Neural crest cell (in vitro differentiated cells): ENCODE data around the gene KSR1. TPM values are rescaled to one million over a fixed set of nuclear protein-coding genes. Genes with fewer than 3 reads are reported as not detected.
A peak's percentile ranks its signal among the peaks of the same experiment; 100 is the strongest.

Experiments used
- DNase-seq: peaks from one replicate; pipeline ENCODE4 v3.0.0; 2021; ENCODE audit warnings: low read depth, mixed read lengths, low spot score
- H3K27ac Mint-ChIP-seq: one replicate; pipeline ENCODE4 v1.8.0; 2021; ENCODE audit warnings: mild to moderate bottlenecking, mixed read lengths; ENCODE audit not compliant: unreplicated experiment
- H3K27me3 Mint-ChIP-seq: 2 replicates; pipeline ENCODE4 v1.8.0; 2021; ENCODE audit warnings: low read depth, mild to moderate bottlenecking, mixed read lengths
- H3K36me3 Mint-ChIP-seq: 2 replicates; pipeline ENCODE4 v1.8.0; 2021; ENCODE audit warnings: low read depth, mild to moderate bottlenecking, mixed read lengths
- H3K4me1 Mint-ChIP-seq: 2 replicates; pipeline ENCODE4 v1.8.0; 2021; ENCODE audit warnings: mixed read lengths
- H3K4me3 Mint-ChIP-seq: one replicate; pipeline ENCODE4 v1.8.0; 2021; ENCODE audit warnings: mild to moderate bottlenecking, mixed read lengths
- H3K9me3 Mint-ChIP-seq: 2 replicates; pipeline ENCODE4 v1.8.0; 2021; ENCODE audit warnings: mixed read lengths
- CTCF ChIP-seq: fragments of 200-600 bp; sonication (generic); conservative IDR thresholded peaks from 2 replicates; pipeline ENCODE4 v1.5.0; 2021; ENCODE audit warnings: antibody characterized with exemption, mild to moderate bottlenecking
- total RNA-seq: library from RNA; stranded (reverse); gene quantifications from 2 replicates; pipeline ENCODE4 v1.2.1, GENCODE V29; 2021

KSR1 gene
- total RNA-seq, 1 donor from 2014 or later = 28.0 TPM

DNA sequence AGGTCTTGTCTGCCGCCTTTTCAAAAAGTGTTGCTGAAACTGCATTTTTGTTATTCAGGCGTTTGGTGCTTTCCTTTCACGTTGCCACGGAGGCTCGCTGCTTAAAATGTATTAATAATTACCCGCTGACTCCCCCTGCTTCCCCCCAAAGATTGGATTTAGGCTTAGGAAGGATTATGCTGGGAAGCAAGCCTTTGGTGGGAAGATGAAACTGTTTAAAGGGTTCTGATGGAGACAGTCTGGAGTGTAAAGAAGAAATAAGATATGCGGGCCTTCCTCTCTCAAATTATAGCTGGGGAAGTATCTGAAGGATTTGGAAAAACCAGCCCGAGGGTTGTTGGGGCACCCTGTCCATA lies 1.1 kb downstream of the KSR1 start:
- no peak overlapping the region for H3K27ac Mint-ChIP-seq
- no peak for TF ChIP-seq CTCF
- H3K9me3 Mint-ChIP-seq = no peaks in the 10 kb centered on the region
- H3K36me3 Mint-ChIP-seq = no peaks in the 10 kb centered on the region
- peak overlapping the region; percentile 94 for H3K4me3 Mint-ChIP-seq
- H3K4me1 Mint-ChIP-seq = peaks cover 34% of the 10 kb centered on the region
- peaks cover 13% of the 10 kb centered on the region for H3K27me3 Mint-ChIP-seq
- no peak for DNase-seq

GRCh38 chr17:27457731-27458523 lies 1.7 kb downstream of the KSR1 start:
- H3K4me1 Mint-ChIP-seq = peaks cover 34% of the 10 kb centered on the region
- no peaks in the 10 kb centered on the region for H3K9me3 Mint-ChIP-seq
- H3K27ac Mint-ChIP-seq = peak overlapping the region; percentile 2
- H3K4me3 Mint-ChIP-seq = peak overlapping the region; percentile 94
- peak; percentile 8 for TF ChIP-seq CTCF
- peak; percentile 30 for DNase-seq
- no peaks in the 10 kb centered on the region for H3K36me3 Mint-ChIP-seq
- peaks cover 13% of the 10 kb centered on the region for H3K27me3 Mint-ChIP-seq

DNA sequence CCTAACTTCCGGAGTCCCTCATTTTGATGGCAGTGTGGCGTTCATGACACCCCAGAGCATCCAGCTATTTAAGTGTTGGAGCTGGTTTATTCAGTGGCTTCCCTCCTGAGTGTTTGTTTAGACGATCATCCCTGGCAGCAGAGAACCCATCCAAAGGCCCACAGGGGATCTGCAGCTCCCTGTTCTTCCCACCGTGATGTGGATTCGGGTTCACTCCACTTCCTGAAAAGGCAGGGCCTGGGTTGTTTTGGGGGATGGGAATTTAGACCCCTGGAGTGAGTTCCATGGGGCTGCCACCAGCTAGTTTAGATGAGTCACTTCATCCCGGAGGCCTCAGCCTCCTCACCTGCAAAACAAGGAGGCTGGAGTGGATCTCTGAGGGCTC lies 2.3 kb downstream of the KSR1 start:
- Mint-ChIP-seq H3K9me3 (no peaks in the 10 kb centered on the region), H3K4me1 (peaks cover 34% of the 10 kb centered on the region), H3K4me3 (peak overlapping the region; percentile 94), H3K27me3 (peaks cover 13% of the 10 kb centered on the region), H3K27ac (peak overlapping the region; percentile 2), H3K36me3 (no peaks in the 10 kb centered on the region)
- no peak for DNase-seq
- TF ChIP-seq CTCF = no peak

GRCh38 chr17:27459433-27459832 lies 3.2 kb downstream of the KSR1 start:
- peaks cover 34% of the 10 kb centered on the region for H3K4me1 Mint-ChIP-seq
- no peaks in the 10 kb centered on the region for H3K36me3 Mint-ChIP-seq
- H3K27ac Mint-ChIP-seq = peak overlapping the region; percentile 43
- peak overlapping the region; percentile 94 for H3K4me3 Mint-ChIP-seq
- no peak for DNase-seq
- no peaks in the 10 kb centered on the region for H3K9me3 Mint-ChIP-seq
- H3K27me3 Mint-ChIP-seq = peaks cover 10% of the 10 kb centered on the region
- TF ChIP-seq CTCF = no peak

DNA sequence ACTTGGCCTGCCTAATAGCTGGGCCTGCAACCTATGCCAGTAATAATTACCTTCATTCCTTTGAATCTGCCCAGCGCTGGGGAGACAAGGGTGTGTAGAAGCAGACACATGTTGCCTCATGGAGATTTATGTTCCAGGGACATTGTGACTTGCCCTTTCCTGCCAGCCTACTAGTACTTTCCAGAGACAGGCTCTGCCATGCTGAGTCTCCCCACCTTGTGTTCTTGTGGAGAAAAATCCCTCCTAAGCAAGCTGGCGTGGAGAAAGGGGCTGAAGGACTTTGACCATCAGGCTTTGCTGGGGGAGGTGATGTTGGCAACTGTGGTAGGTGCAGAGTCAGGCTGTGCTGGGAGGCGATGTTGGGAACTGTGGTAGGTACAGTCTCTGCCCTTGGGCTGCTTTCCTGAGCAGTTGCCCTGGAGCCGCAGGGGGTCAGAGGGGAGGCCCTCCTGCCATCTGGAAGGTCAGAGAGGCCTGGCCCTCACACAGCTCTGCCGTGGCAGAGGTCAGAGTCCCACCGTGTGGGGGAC lies 4.0 kb downstream of the KSR1 start:
- Mint-ChIP-seq H3K27me3 (peaks cover 6% of the 10 kb centered on the region), H3K27ac (no peak overlapping the region), H3K36me3 (no peaks in the 10 kb centered on the region), H3K9me3 (no peaks in the 10 kb centered on the region), H3K4me1 (peaks cover 34% of the 10 kb centered on the region), H3K4me3 (no peak overlapping the region)
- TF ChIP-seq CTCF = no peak
- no peak for DNase-seq
